ENCODE measurements around the gene WAC. TPM values are rescaled to one million over a fixed set of nuclear protein-coding genes. Genes with fewer than 3 reads are reported as not detected.

The WAC gene
- polyA plus RNA-seq, 1 donor from 2014 or later, result 63.9 TPM

DNA sequence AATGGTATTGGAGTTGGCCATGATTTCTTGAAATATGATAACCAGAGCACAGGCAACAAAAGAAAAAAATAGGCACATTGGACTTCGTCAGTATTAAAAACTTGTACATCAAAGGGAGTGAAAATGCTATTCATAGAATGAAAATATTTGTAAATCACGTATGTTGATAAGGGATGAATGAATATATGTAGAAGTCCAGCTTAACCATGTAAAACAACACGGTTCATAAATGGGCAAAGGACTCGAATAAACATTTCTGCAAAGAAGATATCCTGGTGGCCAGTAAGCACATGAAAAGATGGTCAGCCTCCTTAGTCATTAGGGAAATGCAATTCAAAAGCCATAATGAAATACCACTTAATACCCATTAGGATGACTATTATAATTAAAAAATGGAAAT is 68.1 kb downstream of the WAC start:
- Histone ChIP-seq H3K9me3 (ENCODE audit: low read length) (no peaks in the 10 kb centered on the region), H3K4me2 (ENCODE audit: low read length) (no peak overlapping the region), H3K36me3 (ENCODE audit: insufficient read depth, low read length) (peaks cover 5% of the 10 kb centered on the region), H3F3A (ENCODE audit: insufficient read depth, low read length, poor library complexity, severe bottlenecking) (no peaks in the 10 kb centered on the region), H3K27ac (ENCODE audit: low read length) (no peak overlapping the region), H3K79me2 (replicated peaks; ENCODE audit: insufficient read depth, low read length) (peaks cover 64% of the 10 kb centered on the region), H3K9me2 (ENCODE audit: insufficient read depth, low read length) (no peaks in the 10 kb centered on the region), H3K4me3 (ENCODE audit: low read length) (no peak overlapping the region), H3K9ac (ENCODE audit: low read length) (no peak overlapping the region), H2AFZ (ENCODE audit: low read depth, low read length) (no peak overlapping the region), H4K20me1 (ENCODE audit: insufficient read depth) (no peaks in the 10 kb centered on the region), H3K27me3 (ENCODE audit: insufficient read depth, low read depth, low read length) (no peaks in the 10 kb centered on the region)
- TF ChIP-seq POLR2AphosphoS5 (IDR thresholded peaks at IDR 0.05), result no peak
- no peak for TF ChIP-seq SMC3 (conservative IDR thresholded peaks at IDR 0.05; ENCODE audit: poor library complexity)
- TF ChIP-seq MXI1 (conservative IDR thresholded peaks at IDR 0.05; ENCODE audit: poor library complexity, severe bottlenecking), result no peak
- TF ChIP-seq, protein P1, sequence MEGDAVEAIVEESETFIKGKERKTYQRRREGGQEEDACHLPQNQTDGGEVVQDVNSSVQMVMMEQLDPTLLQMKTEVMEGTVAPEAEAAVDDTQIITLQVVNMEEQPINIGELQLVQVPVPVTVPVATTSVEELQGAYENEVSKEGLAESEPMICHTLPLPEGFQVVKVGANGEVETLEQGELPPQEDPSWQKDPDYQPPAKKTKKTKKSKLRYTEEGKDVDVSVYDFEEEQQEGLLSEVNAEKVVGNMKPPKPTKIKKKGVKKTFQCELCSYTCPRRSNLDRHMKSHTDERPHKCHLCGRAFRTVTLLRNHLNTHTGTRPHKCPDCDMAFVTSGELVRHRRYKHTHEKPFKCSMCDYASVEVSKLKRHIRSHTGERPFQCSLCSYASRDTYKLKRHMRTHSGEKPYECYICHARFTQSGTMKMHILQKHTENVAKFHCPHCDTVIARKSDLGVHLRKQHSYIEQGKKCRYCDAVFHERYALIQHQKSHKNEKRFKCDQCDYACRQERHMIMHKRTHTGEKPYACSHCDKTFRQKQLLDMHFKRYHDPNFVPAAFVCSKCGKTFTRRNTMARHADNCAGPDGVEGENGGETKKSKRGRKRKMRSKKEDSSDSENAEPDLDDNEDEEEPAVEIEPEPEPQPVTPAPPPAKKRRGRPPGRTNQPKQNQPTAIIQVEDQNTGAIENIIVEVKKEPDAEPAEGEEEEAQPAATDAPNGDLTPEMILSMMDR (IDR thresholded peaks at IDR 0.05; ENCODE audit: poor library complexity, severe bottlenecking), result no peak
- TF ChIP-seq EP300 (conservative IDR thresholded peaks at IDR 0.05; ENCODE audit: poor library complexity, severe bottlenecking), result no peak
- no peak for TF ChIP-seq EZH2 (IDR thresholded peaks at IDR 0.05; ENCODE audit: borderline replicate concordance, insufficient read depth, low read length, poor library complexity, severe bottlenecking)
- TF ChIP-seq, protein P2, sequence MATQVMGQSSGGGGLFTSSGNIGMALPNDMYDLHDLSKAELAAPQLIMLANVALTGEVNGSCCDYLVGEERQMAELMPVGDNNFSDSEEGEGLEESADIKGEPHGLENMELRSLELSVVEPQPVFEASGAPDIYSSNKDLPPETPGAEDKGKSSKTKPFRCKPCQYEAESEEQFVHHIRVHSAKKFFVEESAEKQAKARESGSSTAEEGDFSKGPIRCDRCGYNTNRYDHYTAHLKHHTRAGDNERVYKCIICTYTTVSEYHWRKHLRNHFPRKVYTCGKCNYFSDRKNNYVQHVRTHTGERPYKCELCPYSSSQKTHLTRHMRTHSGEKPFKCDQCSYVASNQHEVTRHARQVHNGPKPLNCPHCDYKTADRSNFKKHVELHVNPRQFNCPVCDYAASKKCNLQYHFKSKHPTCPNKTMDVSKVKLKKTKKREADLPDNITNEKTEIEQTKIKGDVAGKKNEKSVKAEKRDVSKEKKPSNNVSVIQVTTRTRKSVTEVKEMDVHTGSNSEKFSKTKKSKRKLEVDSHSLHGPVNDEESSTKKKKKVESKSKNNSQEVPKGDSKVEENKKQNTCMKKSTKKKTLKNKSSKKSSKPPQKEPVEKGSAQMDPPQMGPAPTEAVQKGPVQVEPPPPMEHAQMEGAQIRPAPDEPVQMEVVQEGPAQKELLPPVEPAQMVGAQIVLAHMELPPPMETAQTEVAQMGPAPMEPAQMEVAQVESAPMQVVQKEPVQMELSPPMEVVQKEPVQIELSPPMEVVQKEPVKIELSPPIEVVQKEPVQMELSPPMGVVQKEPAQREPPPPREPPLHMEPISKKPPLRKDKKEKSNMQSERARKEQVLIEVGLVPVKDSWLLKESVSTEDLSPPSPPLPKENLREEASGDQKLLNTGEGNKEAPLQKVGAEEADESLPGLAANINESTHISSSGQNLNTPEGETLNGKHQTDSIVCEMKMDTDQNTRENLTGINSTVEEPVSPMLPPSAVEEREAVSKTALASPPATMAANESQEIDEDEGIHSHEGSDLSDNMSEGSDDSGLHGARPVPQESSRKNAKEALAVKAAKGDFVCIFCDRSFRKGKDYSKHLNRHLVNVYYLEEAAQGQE (IDR thresholded peaks at IDR 0.05; ENCODE audit: borderline replicate concordance), result no peak
- no peak for TF ChIP-seq TAF1 (IDR thresholded peaks at IDR 0.05; ENCODE audit: low read depth)
- TF ChIP-seq RAD21 (conservative IDR thresholded peaks at IDR 0.05), result no peak

DNA sequence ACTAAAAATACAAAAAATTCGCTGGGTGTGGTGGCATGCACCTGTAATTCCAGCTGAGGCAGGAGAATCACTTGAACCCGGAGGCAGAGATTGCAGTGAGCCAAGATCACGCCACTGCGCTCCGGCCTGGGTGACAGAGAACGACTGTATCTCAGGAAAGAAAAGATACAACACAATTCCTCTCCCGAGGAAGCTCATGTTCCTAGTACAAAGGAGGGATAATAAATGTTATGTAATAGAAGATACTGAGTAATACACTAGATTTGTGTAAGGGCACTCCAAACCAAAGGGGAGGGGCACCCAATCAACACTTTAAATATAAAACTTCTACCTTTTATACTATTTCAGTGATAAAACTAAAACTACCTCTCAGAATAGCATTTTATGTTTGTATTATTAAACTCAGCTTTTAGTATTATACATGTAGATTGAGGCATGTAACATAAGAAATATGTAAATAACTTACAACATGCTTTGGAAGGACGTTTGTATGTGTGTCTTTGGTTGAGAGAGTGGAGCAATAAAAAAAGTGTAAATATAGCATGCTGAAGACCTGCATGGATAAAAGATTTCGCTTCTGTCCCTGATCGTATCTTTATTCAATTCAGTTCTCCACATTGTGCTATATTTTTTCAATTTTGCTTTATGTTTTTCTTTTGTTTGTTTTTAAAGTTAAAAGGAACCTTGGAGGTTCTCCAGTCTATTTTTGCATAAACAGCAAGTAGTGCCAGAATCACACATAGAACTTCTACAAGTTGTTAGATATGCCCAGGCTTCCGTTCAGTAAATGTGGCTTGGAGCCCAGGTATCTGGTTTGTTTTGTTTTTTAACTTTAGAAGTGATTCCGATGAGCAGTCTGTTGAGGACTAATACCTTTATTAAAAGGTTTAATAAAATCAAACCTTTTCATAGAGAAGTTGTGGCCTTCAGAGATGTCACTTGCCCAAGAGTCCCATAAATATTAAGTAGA is 71.9 kb downstream of the WAC start:
- TF ChIP-seq POLR2AphosphoS5 (IDR thresholded peaks at IDR 0.05) (no peak), EZH2 (IDR thresholded peaks at IDR 0.05; ENCODE audit: borderline replicate concordance, insufficient read depth, low read length, poor library complexity, severe bottlenecking) (no peak), MXI1 (conservative IDR thresholded peaks at IDR 0.05; ENCODE audit: poor library complexity, severe bottlenecking) (no peak), EP300 (conservative IDR thresholded peaks at IDR 0.05; ENCODE audit: poor library complexity, severe bottlenecking) (no peak), RAD21 (conservative IDR thresholded peaks at IDR 0.05) (no peak), SMC3 (conservative IDR thresholded peaks at IDR 0.05; ENCODE audit: poor library complexity) (no peak), TAF1 (IDR thresholded peaks at IDR 0.05; ENCODE audit: low read depth) (no peak)
- TF ChIP-seq, protein P1 (IDR thresholded peaks at IDR 0.05; ENCODE audit: poor library complexity, severe bottlenecking), result no peak
- TF ChIP-seq, protein P2 (IDR thresholded peaks at IDR 0.05; ENCODE audit: borderline replicate concordance), result no peak
- H3K79me2 ChIP-seq (replicated peaks; ENCODE audit: insufficient read depth, low read length), result peaks cover 41% of the 10 kb centered on the region
- no peaks in the 10 kb centered on the region for H3K27me3 ChIP-seq (ENCODE audit: insufficient read depth, low read depth, low read length)
- H2AFZ ChIP-seq (ENCODE audit: low read depth, low read length), result no peak overlapping the region
- H4K20me1 ChIP-seq (ENCODE audit: insufficient read depth), result no peaks in the 10 kb centered on the region
- H3K9ac ChIP-seq (ENCODE audit: low read length), result no peak overlapping the region
- H3K27ac ChIP-seq (ENCODE audit: low read length), result no peak overlapping the region
- H3K9me2 ChIP-seq (ENCODE audit: insufficient read depth, low read length), result no peaks in the 10 kb centered on the region
- H3K4me3 ChIP-seq (ENCODE audit: low read length), result no peak overlapping the region
- H3K9me3 ChIP-seq (ENCODE audit: low read length), result no peaks in the 10 kb centered on the region
- H3F3A ChIP-seq (ENCODE audit: insufficient read depth, low read length, poor library complexity, severe bottlenecking), result no peaks in the 10 kb centered on the region
- no peaks in the 10 kb centered on the region for H3K36me3 ChIP-seq (ENCODE audit: insufficient read depth, low read length)
- H3K4me2 ChIP-seq (ENCODE audit: low read length), result no peak overlapping the region
